HS-27A (cell line): ENCODE results near the gene HOXB5.

Experiments used
- DNase-seq: peaks from one replicate; pipeline ENCODE4 v3.0.0-alpha.2; 2012; ENCODE audit warnings: low read depth, missing footprints

HOXB5 gene

DNA sequence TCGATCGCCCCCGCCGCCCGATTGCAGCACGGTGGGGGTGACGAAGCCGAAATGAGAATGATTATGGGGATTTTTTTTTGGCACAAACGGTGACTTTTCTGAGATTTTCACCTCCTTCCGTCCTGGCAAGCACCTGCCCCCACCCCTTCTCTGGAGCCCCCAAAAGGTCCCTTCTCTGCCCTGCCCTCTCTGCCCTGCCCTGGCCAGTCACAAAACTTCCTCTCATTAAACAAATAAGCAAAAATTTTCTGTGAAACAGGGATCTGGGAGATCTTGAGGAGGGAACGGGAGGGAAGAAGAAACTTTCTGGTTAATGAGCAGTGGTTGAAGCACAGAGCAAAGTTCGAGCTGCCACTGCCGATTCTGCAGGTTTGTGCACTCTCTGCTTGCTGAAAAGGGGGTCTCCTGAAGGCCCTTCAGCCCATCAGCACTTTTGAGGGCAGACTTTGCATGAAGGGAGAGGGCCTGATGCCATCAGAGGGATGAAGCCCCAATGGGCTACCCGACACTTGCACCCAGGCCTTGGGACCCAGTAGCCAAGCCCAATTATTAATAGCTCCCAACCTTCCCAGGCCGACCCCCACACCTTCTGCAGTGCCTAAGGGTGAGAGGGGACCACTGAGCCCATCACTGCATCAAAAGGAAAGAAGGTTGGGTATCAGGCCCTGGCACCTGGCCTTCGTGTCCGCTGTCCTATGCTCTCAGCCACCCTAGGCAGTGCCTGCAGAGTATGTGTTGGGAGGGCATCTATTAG is 22.6 kb upstream of the HOXB5 start:
- DNase-seq = no peak

DNA sequence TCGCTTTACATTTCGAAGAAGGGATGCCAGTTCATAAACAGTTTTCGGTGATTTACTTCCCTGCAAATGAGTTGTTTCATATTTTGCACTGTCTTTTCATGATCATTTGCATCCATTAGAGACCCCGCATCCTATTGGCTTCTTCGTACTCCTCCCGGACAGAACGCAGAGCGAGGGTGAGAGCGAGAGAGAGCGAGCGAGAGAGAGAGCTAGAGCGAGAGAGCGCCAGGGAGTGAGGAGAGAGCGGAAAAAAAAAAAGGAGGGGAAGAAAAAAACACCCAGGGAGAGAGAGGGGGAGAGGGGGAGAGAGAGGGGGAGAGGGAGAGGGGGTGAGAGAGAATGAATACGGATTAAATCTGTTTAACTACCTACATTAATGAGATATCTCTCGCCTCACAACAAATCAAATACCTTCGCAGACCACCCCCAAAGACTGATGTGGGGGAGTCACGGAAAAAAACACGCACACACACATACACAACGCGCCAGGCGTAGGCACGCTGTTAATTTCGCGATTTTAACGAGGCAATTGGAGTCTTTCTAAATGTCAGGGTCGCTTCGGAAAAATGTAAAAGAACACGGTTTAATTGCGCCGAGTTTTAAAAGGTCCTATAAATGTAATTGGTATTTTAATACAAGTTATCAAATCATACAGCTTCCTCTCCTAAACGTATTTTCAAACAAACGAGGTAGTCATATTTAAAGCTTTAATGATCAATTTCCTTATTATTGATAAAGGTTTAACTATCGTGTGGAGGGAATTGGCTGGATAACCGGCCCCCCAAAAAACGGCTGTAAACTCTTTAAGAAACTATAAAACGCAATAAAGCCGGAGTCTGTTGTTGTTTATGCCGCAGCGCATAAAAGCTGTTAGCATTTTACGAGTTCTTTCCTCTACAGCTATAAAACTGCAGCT is 21.7 kb upstream of the HOXB5 start, which contains the start of gene HOXB8:
TSS of gene HOXB8 (minus strand) at position 246 of the 916 bp plus-strand sequence. CDS start 588 bp downstream, outside the sequence.
- no peak for DNase-seq

DNA sequence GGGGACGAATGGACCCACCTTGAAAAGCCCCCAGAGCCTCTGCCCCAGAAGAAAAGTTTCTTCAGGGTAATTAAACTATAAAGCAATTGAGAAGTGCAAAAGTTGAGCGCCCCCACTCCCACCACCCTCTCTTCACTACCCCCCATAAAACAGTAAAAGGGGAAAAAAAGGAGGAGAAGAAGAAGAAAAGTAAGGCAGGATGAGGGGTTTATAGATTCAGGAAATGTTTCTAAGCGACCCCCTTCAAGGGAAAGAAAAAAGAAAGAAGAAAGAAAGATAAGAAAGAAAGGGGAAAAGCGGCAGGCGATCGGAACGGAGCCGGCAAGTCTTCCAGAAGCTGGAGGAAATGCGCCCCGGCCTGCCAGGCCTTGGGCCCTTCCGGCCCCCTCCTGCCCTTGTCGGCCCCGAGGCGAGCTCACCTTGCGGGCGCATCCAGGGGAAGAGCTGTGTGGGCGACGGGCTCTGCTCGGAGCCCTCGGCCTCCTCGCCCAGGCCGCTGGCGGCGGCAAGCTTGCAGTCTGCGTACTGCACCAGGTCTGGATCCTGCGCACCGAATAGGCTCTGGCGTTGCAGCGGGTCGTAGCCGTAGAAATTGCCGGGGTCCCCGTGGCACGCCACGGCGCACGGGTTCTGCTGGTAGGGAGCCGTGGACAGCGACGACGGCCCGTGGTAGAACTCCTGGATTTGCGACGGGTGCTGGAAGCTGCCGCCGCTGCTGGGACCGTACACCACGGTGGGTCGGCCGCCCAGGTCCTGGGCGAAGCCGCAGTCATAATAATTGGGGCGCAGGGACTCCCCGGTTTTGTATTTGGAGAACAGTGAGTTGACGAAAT is 20.5 kb upstream of the HOXB5 start:
- no peak for DNase-seq

DNA sequence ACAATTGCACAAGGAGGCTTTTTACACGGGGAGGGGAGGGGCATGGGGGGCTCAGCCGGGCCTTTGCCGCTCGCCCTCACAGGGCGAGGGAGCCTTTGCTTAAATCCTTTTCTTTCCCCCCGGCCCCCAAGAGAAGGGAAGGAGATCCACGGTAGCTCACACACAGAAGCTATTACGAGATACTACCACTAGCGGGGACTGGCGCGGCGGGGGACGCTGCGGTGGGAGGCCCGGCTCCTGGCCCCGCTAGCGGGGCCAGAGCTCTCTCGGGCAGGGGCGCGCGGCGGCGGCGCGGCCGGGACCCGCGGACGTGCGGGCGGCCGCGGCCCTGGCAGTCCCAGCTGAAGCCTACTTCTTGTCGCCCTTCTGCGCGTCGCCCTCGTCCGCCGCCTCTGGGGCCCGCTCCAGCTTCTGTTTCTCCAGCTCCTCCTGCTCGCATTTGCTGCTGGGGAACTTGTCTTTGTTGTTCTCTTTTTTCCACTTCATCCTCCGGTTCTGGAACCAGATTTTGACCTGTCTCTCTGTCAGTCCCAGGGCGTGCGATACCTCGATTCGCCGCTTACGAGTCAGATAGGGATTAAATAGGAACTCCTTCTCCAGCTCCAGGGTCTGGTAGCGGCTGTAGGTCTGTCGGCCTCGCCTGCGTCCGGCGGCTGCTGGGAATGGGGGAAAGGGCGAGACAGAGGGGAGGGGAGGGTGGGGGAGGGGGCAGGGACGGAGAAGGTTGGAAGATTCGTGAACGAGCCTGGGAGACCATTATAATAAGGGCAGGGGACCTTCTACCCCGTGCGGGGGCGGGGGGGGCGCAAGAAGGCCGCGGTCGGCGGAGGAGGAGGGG is 19.5 kb upstream of the HOXB5 start:
- DNase-seq = no peak

DNA sequence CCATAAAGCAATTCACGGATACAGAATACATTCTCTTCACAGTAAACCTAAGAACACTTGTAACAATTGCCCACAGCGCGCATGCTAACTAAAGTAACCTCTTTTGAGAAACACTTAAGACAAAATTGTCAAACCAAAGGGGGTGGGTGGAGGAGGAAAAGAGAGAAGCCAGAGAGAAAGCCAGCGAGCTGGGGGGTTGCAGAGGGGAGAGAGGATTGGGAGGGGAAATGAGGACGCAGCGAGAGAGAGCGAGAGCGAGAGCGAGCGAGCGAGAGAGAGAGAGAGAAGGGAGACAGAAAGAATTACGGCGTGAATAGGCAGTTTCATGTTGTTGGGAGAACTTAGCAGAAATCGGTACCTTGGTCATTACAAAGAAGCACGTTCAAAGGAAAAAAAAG is 18.9 kb upstream of the HOXB5 start:
- DNase-seq = no peak

DNA sequence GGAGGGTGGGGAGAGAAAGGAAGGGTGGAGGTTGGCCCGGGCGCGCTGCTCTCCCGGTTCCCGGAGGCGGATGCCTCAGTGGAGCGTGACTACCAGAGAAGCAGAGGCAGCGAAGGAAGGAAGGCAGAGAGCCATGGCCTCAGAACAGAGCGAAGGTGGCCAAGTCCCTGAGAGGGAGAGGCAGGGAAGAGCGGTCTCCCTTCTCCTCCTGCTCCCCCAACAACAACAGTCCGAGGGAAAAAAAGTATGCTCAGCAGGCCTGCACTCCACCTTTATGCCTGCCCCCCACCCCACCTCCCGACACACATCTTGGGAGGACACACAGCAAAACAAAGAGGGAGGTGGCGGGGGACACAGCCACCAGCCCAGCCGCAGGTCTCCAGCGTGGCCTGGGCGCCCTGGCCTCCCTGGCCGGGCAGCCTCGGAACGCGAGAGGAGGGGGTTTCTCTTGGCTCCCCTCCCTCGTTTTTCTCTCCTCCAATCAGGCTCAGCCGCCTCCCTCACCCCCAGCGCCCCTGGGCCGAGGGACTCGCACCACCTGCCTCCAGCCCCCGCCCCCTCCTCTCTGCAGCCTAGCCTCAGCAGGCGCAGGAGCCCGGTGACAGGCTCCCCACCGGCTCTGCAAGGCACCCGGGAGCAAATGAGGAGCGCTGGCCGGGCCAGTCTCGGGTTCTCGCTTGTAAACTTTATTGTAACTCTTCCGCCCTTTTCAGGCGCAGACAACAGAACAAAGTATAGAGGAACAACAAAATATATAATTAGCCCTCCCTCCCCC is 18.3 kb upstream of the HOXB5 start:
- DNase-seq = no peak

DNA sequence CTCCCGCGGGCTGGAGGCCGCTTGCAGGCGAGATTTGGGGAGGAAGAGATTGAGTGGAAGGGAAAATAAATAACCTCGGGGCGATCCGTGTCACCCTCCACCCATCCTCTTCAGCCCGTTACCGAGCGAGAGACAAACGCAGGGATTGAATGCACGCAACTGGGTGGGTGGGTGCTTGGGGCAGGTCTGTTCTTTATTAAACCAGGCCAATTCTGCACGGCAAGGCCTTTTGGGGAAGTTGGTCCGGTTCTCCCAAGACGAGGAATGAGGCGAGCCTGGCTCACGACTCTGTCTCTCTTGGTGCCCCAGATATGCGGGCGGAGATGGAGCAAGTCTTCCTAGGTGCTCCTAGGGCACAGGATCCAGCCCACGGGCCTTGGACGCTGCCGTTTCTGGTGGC is 17.6 kb upstream of the HOXB5 start:
- DNase-seq = no peak

DNA sequence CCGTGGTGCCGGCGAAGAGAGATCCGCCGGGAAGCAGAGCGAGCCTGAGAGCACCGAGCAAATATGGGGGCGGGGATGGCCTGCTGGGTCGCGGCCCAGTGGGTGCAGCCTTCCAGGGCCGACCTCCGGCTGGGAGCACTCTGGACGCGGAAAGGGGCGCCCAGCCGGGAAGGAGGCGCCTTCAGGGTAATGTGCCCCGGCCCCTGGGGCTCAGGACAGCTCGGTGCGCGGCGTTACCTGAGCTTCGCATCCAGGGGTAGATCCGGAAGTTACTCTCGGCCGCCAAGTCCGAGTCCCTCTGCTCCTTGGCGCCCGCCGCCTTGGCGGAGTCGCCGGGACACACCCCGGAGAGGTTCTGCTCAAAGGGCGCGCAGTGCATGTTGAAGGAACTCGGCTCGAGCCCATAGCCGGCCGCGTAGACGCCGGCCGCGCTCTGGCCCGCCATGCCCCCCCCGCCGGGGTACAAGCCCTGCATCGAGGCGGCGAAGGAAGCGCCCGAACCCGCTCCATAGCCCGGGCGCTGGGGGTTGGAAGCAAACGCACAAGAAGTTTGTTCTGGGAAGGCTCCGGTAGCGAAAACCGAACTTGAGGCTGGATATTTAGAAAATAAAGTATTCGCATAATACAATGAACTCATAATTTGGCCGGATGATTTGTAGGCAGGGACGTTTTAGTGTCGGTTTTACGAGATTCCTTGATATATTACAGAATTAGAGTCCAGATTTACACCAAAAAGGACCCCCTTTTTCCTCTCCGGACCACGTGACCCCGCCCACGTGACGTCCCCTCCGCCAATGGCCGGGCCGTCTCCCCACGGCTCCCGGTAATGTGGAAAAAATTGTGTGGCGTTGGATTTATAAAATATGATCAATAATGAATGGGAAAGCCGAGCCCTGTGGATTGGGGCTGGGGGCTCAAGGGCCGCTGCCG is 17.0 kb upstream of the HOXB5 start, which contains the start of gene HOXB7:
TSS of gene HOXB7 (minus strand) at position 736 of the 930 bp plus-strand sequence. CDS start at position 637, 99 bp downstream.
- no peak for DNase-seq

DNA sequence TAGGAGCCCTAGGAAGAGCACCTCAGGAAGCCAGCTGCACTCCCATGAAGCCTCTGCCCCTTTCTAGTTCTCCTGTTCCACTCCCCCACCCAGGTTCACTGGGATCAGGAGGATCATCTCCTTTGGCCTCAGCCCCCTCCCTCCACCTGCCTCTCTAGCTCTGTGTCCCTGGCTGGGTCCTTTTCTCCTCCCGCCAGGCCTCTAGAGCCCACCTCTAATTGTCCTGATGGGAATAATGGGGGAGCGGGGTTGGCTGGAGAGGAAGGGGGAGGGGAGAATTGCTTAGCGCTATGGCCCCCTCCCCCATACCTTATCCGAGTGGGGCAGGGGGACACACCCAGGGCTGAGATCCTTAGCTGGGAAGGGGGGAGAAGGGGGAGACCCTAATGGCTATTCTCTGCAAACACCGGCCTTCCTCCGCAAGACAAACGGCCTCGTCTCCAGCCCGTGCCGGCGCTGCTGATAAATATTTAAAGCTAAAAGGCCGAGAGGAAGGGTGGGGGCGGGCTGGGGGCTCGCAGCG is 16.2 kb upstream of the HOXB5 start:
- DNase-seq = no peak

DNA sequence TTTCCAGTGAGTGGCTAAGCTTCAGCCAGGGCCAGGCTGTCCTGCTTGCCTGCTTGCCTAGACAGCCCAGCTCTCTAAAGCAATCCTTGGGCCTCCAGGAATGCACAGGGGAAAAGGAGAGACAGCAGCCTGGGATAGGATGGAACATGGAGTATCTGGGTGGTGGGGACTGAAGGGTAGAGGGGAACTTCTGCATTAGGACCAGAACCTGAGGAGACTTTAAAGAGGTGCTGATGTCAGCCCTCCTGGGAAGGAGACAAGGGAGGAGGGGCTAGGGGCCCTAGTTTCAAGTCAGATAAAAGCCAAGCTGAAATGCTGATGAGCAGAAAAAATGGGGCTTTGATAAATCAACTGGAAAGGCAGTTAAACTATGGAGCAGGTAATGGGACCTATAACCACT is 15.5 kb upstream of the HOXB5 start:
- DNase-seq = no peak

DNA sequence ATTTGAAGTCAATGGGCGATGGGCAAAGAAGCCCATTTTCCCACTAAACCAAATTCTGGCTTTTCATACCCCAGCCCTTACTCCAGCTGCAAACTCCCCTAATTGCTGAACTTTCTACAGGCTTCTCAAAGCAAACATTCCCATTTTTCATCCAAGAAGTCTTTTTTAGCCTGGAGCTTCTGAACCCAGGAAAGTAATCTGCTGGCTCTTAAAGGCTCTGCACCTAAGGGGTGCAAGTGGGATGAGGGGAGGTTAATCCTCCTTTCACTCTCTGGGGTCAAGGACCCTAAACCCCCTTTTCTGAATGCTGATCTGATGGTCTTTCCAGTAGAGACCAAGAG is 14.9 kb upstream of the HOXB5 start:
- no peak for DNase-seq

DNA sequence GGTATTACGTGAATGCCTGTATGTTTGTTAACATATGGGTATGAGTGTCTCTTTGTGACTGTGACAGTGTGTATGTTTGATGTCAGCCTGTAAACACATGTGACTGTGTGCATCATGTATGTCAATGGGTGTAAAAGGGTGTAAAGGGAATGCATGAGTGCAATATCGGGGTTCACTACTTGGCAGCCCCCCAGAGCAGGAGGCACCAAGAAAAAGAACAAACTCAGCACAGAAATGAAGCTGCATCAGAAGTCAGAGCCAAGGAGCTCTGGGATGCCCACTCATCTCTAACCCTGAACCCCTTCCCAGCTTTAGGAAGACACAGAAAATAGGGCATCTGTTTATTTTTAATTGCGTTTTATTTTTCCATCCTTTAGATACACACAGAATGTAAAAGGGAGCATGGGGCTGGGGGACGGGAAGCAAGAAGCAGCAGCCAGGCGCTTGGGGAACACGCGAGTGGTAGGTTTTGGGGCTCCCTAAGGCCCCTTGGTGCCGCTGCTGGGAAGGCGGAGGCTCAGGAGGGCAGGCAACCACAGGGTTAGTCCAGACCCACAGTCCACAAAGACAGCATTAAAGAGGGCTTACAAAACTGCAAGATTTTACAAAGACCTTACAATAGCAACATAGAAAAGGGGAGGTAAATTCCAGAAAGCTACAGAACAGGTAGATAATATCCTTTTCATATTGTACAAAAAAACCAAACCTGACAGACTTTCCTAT is 13.5 kb upstream of the HOXB5 start:
- DNase-seq = no peak

DNA sequence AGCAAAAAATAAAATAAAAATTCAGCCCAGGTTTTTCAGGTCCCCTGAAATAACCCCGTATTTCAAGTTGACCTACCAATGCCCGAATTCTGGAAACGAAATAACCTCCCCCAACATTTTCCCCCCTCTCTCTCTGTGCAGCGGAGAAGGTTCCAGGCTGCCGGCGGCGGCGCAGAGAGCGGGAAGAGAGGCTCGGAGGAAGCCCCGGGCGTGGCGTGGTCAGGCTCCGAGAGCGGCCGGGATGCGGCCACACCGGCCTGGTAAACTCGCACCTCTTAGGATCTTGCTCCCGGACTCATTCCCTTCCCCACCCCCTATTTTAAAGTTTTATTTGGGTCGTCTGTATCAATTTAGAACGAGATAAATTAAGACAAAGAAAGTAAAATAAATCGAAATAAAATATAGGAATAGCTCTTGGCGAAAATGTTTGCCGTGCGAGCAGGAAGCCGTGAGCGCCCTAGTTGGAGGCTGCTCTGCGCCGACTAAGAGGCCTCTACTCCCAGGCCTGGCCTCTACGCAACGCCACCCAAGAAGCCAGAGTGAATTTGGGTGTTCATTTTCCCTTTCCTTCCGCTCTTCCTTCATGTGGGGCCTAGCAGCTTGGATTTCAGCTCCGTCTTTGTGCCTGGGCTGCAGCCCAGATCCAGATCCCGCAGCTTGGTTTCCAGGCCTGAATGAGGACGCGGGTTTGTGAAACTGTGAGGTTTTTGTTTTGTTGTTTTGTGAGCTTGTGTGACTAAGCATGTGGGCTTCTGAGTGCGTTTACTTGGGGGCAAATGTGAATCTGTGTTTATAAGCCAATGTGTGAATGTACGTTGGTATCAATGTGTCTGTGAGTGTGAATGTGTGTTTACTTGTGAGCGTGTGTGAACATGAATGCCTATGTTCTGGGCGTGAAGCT is 12.7 kb upstream of the HOXB5 start:
- DNase-seq = no peak

DNA sequence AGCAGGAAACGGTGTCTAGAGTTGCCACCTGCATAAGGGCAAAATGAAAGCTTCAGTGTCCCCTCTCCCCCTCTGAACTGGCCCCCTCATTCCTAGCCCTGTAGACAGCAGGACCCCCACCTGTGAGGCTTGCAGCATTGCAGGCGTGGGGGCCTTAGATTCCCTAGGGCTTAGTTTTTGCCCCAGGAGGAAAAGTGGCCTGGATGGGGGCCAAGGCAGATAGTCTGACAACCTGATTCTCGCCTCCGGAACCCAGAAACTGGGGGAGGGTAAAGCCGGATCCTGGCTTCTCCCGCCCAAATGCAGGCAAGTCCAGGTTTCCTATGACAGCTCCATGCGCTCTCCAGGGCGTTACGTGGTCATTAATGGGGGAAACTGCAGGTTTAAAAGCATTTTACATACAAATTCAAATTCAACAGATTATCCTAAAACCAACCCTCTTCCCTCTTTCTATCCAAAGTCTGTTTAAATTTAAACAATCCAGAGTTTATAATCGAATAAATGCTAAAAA is 11.9 kb upstream of the HOXB5 start:
- DNase-seq = no peak

DNA sequence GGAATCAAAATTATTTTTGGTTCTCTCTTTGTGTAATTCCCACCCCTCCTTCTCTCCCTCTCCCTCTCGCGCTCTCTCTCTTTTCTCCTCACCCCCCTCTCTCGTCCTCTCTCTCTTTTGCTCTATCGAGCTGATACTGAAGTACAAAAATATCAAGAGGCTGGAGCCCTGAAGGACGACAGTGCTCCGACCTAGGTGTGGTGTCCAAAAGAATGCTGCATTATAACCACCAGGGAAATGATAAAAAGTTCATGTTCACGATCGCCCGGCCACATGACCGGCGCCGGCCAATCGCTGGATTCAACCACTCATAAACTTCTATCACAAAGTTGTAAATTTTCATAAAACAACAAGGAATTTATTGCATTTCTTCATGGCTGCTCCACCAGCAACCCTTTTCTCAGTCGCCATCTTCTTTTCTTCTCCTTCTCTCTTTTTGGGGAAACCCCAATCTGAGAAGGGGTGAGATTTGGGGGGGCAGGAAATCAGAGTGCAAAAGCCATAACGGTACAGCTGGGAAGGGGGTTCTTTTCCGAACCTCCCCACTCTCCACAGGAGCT is 11.3 kb upstream of the HOXB5 start, which contains the start of gene HOXB6:
TSS of gene HOXB6 (minus strand) at position 217 of the 560 bp plus-strand sequence. CDS start 6,836 bp downstream, outside the sequence.
- no peak for DNase-seq

DNA sequence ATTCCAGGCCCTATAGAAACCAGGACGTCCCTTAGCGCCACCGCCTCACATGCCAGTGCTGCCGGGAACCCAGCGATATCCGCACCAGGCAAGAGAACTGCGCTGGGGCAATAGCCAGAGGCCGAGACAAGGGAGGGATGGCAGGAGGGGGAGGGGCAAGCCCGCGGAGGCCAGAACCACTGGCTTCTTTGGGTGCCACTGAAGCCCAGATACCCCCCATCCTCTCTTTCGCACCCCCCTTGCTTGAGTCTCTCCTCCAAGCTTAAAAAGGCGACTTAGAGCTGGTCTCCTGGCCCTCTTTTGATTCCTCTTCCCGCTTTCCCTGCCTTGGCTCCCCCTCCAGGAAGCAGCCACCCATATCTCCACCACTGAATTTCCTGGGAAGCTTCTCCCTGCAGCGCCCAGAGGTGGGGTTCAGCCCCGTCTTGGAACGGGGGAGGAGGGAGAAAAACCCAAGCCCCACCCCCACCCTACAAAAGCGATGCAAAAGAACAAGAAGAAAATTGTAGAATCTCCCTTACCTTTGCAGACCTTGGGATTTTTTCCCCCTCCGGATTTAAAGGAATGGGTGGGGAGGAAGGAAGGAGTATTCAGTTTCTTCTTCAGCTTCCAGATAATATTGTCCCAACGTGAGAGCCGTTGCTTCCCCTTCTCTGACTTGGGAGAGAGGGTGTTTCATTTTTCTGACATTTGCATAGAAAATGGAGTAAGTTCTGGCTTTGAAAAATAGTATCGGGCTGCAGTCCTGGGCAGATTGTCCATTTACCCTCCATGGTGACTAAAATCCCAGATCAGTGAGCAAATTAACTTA is 10.6 kb upstream of the HOXB5 start:
- DNase-seq = no peak
